HG02763 (cell line): ENCODE results near the gene COL24A1.

Experiments
- ATAC-seq: cut with Tn5 transposase; IDR thresholded peaks from one replicate; pipeline ENCODE4 v1.9.1; 2021; ENCODE audit warnings: mild to moderate bottlenecking, moderate library complexity; ENCODE audit not compliant: unreplicated experiment

COL24A1 gene

DNA sequence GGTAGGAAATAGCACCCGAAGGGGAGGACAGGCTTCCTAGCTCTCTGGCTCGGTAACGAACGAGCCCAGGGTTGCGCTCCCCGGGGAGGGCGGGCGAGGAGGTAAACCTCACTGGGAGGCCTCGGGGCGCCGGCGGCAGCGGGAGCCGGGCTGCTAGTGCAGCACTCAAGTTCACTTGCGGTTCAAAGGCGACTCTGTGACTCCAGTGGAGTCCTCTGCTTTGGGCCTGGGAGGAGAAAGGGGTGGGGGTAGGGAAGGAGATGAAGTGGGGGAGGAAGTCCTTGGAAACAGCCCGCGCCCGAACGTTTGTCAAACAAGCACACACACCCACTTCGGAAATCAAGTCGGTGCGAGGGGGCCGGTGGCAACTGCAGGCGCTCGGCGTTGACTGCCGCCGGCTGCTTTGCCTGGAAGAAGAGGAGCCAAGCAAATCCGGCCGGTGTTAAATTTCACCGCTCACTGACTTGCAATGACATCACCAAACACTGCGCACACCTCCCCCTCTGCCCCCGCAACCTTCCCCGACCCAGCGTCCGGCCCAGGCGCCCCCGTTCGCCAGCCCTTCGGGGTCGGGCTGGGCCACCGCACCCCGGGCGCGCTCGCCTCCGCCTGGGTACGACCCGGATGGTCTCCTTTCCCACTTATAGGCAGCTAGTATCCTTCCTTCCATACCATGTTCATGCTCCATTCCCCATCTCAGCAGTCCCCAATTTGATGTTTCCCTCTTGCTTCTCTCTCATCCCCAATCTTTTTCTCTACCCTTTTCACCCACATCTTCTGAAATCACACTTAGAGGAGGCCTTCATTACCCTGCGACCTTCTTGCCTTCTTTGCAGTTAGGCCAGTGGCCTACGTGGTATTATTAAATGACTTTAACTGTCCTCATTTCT lies at the start of gene COL24A1:
COL24A1 (minus strand) TSS at position 207 of the 890 bp plus-strand sequence. CDS start 376 bp downstream, outside the sequence.
- ATAC-seq = no peak

DNA sequence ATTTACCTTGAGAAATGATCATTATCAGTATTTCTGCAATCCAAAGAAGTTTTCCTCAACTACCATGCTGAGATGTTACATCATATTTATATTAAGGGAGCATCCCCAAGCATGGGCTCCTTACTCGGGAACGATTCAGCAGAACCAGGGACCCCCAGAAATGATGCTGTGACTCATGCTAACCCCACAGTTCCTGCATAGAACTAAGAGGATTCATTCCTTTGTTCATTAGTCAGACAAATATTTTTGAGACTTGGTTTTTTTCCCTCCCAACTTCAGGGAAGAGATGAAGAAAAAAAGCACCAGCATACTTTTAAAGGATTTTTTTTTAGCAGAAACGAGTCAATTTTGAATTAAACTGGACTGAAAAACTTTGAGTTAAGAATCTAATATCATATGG lies 49.2 kb upstream of the COL24A1 start:
- ATAC-seq = no peak

DNA sequence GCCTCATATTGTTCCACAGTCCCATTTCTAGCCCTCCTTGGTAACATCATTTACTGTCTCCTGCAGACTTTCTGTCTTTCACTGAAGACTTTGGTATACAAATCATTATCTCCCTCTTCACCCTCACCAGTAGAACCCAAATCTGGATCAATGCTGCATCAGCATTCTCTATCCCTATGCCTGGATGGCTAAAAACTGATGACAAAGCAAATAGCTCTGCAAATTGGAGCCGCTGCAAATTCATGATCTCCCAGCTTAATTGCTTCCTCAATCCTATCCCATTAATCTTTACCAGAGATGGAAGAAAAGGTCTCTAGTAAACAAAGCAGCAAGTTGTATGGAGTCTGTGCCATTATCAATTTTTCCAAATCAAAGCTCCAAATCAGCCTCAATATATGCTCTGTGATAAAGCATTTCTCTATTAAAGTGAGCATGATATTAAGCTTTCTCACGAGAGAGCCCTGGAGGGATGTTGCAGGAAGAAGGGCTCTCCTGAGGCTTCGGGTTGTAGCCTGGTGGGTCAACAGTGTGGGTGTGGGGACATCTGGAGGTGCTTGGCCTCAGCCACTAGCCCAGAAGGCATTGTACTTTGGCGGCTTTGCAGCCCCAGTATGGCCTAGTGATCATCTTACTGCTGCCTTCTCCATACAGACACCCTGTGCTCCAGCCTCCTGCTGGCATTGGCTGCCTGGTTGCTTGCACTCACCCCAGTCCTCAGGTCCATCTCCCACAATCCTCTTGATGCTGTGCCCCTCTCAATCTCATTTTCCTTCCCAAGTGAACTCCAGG lies 46.2 kb upstream of the COL24A1 start:
- ATAC-seq = no peak

DNA sequence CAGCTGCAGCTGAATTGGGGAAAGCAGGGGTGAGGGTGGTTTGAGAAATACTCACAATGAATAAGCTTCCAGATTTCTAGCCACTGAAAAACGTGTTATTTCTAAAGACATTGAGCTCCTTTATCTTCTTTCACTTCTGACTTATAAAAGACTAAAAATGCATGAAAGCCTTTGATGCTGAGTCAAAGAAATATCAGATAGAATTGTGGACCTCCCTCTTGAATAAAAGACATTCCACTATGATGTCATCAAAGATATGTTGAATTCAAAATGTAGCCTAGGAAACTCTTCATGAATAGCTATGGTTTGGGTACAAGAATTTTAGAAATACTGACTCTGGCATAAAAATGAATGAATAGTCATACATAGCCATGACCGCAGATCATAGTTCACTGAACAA lies 44.7 kb upstream of the COL24A1 start:
- no peak for ATAC-seq

DNA sequence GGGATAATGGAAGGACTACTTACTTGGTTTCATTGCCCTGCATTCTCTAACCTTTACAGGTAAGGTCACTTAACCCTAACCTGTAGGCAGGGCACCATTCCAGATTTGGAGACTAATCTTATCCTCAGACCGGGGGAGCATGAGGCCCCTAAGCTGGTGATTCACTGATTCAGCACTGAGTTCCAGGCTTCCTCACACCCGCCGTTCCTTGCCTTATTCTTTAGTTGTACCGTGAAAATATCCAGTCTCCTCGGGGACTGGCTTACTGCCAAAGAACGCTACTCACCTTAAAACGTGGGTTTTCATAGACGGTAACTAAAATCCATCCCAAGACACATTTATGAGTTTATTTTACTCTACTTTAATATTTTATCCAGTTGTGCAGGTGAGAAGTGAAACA lies 44.3 kb upstream of the COL24A1 start:
- no peak for ATAC-seq

DNA sequence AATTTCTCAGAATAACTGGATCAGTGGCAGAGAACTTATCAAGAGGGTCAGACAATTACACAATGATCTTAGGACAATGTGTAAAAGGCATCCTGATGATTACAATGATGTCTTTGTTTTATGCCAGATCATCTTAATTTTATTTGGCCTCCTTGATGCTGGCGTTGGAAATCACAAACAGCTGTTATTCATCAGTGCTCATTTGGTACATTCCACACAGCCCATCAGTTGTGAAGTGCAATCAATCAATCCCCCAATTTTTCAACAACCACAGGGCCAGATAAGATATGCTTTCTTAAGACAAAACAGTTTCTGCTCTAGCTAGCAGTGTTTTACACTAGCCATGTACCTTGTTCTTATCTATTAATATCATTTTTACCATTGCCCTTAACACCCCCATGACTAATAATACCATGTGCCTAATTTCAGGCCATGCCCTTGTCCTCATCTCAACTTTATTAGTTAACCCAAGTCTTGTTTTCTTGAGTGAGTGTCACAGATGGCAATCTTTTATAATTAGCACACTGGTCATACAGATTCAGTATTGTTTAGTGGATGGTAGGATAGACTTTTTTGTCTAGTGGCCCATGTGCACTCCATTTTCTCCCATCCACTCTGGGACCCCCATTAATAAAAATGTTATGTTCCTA lies 40.8 kb upstream of the COL24A1 start:
- no peak for ATAC-seq

DNA sequence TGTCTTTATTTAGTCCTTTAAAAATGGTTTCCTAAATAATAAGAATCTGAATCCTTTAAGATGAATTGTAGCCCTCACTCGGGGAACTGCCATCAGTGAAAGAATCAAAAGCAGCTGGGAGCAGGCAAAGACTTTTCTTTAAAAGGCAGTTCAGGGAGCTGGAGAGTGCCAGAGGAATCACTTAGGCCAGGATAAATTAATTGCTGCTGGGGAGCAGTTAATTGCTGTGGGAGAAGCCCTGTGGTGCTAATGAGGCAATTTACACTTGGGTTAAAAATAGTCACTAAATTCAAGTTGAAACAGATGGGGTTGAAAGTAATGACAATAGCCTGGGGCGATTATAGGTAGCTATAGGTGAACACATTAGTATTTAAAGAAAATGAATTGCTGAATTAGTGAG lies 38.7 kb upstream of the COL24A1 start:
- no peak for ATAC-seq

DNA sequence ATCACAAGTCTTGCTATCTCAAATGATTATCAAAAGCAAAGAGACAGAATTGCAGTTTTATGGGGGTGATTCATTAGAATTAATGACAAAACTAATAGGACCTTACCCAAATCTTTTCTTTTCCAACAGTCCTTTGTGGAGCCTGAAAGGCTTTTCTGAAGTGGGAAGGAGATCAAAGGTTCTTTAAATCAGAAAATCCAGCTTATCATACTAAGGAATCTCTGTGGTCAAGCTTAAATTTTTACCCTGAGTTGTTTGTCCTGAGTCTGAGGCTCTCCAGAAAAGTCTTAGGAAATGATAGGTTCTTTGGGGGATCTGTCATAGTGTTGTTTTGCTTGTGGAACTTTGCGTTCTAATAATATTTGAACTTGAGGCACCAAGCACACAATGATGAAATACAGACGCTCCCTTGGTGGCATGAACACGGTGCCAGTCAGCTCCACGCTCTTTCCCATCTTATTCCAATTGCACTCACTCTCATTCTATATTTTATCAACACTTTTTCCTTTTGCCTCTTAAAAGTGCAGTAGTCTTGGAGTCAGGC lies 38.0 kb upstream of the COL24A1 start:
- no peak for ATAC-seq

DNA sequence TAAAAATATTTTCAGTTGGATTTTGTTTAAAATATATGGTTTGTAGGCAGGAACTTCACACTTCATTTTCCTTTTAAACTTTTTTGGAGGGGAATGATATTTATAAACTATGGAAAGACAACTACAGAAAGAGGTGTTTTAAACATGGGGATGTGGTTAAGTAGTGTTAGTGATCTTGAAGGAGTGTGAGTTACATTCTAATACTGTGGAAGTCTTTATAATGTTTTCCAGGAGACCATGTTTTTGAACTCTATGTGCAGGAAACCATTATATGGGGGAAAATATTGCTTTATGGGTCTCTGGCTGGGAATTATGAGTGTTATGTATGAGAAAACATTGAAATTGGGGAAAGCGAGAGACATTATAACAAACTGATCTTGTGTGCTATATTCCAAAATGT lies 35.8 kb upstream of the COL24A1 start:
- no peak for ATAC-seq

DNA sequence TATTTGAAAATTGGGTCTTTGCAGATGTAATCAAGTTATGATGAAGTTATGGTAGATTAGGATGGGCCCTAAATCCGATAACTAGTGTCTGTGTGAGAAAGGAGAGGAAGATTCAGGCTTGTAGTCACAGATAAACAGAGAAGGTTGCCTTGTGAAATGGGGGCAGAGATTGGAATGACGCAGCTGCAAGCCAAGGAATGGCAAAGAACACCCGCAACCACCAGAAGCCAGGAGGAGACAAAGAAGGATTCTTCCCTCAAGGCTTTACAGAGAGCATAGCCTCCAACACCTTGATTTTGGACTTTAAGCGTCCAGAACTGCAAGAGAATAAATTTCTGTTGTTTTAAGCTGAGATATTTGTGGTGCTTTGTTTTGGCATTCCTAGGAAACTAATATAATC lies 35.4 kb upstream of the COL24A1 start:
- no peak for ATAC-seq

DNA sequence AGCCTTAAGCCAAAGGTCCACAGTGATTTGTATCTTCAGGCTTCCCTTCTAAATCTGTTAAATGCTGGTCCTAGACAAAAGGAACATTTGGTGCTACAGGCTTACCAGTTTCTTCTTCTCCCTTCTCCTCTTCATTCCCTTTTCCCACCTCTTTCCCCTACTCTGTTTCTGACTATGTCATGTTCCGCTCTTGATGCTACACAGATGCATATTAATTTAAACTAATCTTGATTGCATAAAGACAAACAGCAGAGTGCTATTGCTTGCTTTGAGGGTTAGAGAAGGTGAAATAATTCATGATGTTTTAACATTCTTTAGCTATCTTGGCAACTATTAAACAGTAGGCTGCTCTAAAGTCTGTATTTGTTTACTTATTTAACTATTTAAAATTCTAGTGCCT lies 34.3 kb upstream of the COL24A1 start:
- ATAC-seq = no peak

DNA sequence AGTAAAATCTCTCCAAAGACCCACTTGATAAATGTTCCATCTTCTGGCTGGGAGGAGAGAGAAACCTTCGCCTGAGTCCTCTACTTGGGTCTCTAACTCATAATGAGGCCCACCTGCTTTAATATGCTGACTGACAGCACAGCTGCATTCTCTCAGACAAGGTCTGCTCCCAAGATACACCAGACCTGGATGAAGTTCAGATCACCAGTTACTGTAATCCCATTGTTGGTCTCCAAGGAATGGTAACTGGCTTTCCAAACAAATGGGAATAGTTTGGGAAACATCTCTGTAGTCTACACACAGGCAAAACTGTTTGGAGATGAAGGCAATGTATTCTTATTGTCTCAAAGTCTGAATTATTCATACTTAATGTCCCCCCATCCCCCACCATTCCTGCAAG lies 27.9 kb upstream of the COL24A1 start:
- ATAC-seq = no peak

DNA sequence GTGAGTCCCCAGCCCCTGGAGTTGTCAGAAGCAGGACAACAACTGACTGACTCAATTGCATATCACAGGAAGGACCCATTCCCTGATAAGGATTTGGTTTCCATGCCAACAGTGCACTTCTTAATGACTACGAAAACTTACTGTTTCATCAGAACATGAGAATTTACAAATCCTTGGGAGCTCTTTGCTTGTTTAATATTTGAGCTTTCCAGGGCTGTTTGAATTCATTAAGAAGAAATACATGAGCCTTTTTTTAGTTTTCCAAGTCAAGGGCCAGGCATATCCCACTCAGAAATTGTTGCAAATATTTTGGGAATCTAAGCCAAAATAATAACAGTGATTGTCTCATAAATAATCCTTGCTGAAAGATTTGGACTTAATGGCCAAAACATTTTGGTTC lies 27.2 kb upstream of the COL24A1 start:
- ATAC-seq = no peak

DNA sequence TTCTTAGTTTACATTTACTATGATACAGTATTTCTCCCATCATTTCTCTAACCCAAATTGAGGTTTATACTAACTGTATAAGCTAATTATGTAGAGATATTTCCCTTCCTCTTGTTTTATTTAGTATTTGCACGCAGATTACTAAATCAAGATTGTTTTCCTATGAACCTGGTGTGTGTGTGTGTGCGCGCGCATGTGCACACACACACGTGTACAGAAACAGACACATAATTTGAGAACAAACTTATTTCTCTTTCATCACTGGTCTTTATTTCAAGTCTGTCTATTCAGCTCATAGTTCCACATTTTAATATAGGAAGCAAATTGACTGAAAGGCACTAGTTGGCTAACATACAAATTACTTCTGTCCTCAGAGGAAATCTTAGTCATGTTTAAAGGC lies 19.7 kb upstream of the COL24A1 start:
- ATAC-seq = no peak

DNA sequence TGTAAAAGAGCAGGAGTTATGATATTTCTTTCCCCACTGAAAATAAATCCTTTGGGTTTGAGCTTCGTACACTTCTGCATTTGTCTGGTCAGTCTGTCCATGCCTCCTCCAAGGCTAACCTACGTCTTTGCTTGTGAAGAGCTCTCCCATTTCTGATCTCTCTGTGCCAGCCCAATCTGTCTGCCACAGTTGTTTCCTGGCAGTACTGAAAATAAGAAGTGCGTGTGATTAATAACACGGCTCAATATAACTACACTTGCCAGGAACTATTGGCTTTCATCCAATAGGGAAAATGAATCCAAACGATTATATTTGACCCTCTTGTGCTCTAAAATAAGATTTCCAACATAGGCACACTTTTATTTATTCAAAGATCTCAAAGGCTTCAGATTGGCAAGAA lies 19.2 kb upstream of the COL24A1 start:
- no peak for ATAC-seq

DNA sequence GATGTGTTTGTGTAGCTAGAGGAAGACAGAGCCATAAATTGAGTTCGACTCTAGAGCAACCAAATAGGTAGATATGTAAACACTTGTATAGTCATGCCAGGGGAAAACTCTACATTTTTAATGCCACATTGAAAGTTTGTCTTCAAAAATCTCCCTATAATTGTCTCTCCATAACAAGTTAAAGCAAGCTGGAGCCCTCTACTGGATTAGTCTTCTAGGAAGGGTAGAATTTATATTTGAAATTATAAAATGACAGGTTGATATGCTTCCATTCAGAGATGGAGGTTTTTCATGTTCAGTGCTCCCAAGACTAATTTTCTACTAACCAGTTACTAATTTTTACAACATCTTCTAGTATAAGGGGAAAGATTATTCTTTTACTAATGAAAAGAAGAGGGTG lies 13.1 kb upstream of the COL24A1 start:
- ATAC-seq = no peak

DNA sequence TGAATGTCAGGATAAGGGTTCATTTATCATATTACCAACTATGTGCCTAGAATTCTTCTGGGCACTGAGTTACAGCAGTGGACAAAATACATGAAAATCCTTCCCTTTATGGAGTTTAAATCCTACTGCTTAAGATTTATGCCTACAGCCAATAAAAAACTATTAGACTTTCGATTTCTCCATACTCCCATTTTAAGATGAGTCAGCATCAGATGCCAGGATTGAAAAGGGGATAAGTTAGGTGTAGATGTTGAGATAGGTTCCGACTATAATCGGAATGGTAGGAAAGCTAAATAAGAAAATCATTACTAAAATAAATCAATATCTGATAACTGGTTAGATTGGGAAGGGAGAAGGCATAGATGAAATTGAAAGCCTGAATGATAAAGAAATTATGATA lies 3.2 kb upstream of the COL24A1 start:
- no peak for ATAC-seq

DNA sequence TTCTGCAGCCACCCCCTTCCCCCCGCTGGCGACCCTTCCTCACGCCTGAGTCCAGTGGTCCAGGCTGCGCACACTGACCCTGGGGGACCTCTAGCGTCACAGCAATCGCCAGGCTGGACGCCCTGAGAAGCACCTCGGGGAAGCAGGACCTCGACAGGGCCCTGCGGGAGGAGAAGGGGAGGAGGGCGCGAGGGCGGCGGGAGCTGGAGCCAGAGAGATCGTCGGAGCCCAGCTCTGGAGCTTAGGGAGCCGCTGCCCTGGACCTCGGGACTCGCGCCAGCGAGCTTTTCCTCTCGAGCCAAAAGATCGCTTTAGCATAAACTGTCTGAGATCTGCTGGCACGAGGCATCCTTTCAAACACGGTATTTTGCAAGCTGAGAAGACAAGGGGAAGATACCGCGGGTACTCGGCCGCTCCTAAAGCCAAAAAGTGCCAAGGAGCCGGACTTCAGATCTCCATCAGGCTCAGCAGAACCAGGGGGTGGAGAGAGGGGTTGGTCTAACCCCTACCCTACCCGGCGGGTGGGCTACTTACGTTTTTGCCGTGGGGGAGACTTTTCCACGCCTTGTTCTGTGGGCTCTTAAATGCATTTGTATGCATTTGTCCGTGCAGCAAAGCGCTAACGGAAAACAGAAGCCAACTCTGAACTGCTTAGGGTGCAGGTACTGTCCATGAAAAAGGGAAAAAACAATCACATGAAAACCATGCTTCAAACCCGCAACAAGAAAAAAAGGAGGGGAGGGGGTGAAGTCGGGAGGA lies 586 bp downstream of the COL24A1 start:
- no peak for ATAC-seq

DNA sequence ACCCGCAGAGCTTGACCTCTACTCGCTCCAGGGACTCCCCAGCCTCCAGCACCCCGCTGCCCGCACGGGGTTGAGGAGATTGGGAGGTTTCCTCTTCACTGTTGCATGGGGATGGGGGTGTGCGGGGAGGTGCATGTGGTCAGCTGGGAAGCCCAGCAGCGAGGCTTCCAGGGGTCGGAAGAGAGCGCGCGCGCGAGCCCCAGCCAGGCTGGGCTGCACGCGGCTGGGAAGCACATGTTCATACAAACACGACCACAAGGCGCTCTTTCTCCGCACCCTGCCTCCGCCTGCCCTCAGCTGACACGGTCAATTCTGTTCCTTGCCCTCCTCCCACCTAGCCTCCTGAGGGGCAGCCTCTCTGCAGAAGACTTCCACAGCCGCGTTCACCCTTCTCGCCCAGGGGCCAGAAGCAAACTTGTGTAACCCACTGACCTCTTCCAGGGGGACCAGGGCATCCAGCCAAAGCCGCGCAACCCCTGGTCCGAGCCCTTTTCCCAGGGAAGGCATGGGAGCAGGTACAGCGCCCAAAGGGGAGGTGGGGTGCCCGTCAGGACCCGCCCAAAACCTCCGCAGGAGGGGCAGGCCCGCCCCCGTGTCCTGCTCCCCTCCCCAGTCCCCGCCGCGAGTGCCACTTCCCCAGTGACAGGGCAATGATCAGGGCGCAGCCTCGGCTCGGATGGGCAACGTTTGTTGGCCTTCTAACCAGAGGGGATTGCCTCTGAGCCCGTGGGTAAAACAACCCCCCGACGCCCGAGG lies 1.3 kb downstream of the COL24A1 start:
- ATAC-seq = no peak

DNA sequence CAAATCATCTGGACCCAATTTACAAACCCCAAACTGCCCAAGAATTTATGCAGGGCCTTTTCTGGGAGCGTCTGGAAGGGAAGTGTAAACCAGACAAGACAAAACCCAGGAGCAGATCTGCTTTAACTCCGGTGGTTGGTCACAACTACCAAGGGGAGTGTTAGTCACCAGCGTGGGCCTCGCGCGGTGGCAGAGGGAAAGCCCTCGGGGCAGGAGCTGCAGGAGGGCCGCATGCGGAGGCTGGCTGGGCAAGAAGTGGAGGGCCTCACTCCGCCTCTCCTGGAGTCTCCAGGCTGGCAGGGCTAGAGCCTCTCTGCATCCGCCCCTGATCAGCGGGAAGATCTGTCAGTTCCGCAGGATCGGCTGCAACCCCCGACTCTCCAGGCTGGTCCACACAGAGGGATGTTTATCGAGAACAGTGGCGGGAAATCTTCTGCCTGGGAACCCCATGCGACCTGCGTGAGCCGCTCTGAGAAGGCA lies 2.0 kb downstream of the COL24A1 start:
- no peak for ATAC-seq
